Type B pancreatic cell (in vitro differentiated cells): Measurements from ENCODE around the gene PGS1. TPM values are rescaled to one million over a fixed set of nuclear protein-coding genes. Genes with fewer than 3 reads are reported as not detected.
A peak's percentile ranks its signal among the peaks of the same experiment; 100 is the strongest.

ENCODE experiments used
- DNase-seq: peaks from one replicate; pipeline ENCODE4 v3.0.0; 2021; ENCODE audit warnings: mixed read lengths; ENCODE audit not compliant: unreplicated experiment; ENCODE audit errors: extremely low spot score
- H3K27ac Mint-ChIP-seq: 2 replicates; pipeline ENCODE4 v1.8.0; 2021; ENCODE audit warnings: mild to moderate bottlenecking, mixed read lengths
- H3K27me3 Mint-ChIP-seq: 2 replicates; pipeline ENCODE4 v1.8.0; 2021; ENCODE audit warnings: mixed read lengths
- H3K36me3 Mint-ChIP-seq: 2 replicates; pipeline ENCODE4 v1.8.0; 2021; ENCODE audit warnings: mixed read lengths
- H3K4me1 Mint-ChIP-seq: one replicate; pipeline ENCODE4 v1.8.0; 2021; ENCODE audit warnings: mixed read lengths; ENCODE audit not compliant: unreplicated experiment
- H3K4me3 Mint-ChIP-seq: 2 replicates; pipeline ENCODE4 v1.8.0; 2021; ENCODE audit warnings: mild to moderate bottlenecking, mixed read lengths
- H3K9me3 Mint-ChIP-seq: 2 replicates; pipeline ENCODE4 v1.8.0; 2021; ENCODE audit warnings: mixed read lengths
- CTCF ChIP-seq: fragments of 200-600 bp; sonication (generic); conservative IDR thresholded peaks from 2 replicates; pipeline ENCODE4 v1.5.0; 2021; ENCODE audit warnings: antibody characterized with exemption, mild to moderate bottlenecking
- total RNA-seq: library from RNA; stranded (reverse); gene quantifications from 2 replicates; pipeline ENCODE4 v1.2.1, GENCODE V29; 2021; ENCODE audit warnings: low replicate concordance

PGS1 gene
- total RNA-seq, 1 donor from 2014 or later, result 54.8 TPM

DNA sequence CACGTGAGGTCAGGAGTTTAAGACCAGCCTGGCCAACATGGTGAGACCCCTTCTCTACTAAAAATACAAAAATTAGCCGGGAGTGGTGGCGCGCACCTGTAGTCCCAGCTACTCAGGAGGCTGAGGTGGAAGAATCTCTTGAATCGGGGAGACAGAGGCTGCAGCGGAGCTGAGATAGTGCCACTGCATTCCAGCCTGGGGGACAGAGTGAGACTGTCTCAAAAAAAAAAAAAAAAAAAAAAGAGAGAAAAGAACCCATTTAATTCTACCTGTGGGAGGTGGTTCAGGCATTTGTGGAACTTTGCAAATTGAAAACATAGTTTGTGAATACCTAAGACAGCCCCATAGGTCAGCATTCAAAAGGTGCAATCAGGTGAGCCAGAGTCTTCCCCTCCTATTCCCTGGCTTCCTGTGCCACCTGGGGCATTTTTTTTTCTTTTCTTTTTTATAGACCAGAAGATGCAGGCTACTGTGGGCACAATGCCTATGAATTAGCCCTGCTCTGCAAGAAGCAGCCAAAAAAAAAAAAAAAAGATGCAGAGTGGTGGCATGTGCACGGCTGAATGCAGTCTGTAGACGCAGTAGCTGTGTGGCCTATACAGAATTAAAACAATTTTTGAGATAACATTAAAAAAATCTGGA, 9.5 kb upstream of the PGS1 start:
- H3K27me3 Mint-ChIP-seq, result no peaks in the 10 kb centered on the region
- no peak overlapping the region for H3K4me3 Mint-ChIP-seq
- TF ChIP-seq CTCF, result no peak
- DNase-seq, result no peak
- no peaks in the 10 kb centered on the region for H3K9me3 Mint-ChIP-seq
- no peaks in the 10 kb centered on the region for H3K36me3 Mint-ChIP-seq
- H3K27ac Mint-ChIP-seq, result no peak overlapping the region
- H3K4me1 Mint-ChIP-seq, result peaks cover 42% of the 10 kb centered on the region

DNA sequence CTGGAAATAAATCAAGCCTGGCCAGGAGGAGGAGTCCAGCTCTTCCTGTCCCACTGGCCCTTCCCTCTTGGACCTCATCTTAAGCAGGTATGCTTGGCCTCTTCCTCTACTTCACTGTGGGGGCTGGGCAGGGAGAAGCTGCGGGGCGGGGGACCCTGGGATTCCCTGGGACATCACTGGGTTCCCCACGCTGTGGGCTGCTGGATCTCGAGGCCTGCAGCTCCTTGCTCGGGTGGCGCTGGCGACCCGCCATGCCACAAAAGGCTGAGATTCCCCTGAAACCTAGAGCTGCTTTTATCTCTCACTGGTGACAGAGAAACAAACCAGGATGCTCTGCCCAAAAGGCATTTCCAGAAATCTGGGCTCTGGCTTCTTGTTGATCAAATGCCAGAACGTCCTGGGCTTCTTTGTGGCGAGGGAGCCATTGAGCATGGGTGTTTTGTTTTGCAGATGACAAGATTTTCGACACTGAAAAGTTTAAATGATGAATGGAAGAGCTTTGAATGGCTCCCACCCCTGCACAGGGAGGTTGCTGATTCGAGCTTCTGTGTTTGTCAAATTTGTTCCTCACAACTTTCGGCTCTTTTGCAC, 8.6 kb upstream of the PGS1 start:
- TF ChIP-seq CTCF, result no peak
- DNase-seq, result no peak
- Mint-ChIP-seq H3K9me3 (no peaks in the 10 kb centered on the region), H3K36me3 (no peaks in the 10 kb centered on the region), H3K27ac (peak overlapping the region; percentile 74), H3K4me3 (no peak overlapping the region), H3K27me3 (no peaks in the 10 kb centered on the region), H3K4me1 (peaks cover 43% of the 10 kb centered on the region)

GRCh38 chr17:78371056-78371455, 7.4 kb upstream of the PGS1 start:
- Mint-ChIP-seq H3K27me3 (no peaks in the 10 kb centered on the region), H3K4me1 (peaks cover 42% of the 10 kb centered on the region), H3K27ac (no peak overlapping the region), H3K36me3 (no peaks in the 10 kb centered on the region), H3K9me3 (no peaks in the 10 kb centered on the region), H3K4me3 (no peak overlapping the region)
- no peak for DNase-seq
- no peak for TF ChIP-seq CTCF

DNA sequence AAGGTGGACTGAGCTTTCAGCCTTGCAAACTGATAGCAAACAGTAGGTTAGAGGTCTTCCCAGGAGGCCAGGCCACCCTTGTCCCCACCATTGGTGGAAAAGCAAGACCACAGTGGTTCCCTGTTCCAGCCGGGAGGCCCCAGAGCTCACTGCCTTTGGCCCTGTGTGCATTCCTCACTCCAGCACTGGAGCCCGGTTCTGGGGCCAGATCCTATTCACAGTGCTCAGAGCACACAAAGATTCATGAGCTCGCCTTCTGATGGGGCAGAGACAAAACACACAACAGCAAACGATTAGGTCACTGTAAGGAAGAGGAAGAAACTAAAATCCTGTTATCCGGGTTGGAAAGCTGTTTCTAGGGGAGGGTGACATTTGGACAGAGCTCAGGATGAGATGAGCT, 5.6 kb upstream of the PGS1 start:
- no peaks in the 10 kb centered on the region for H3K36me3 Mint-ChIP-seq
- no peaks in the 10 kb centered on the region for H3K27me3 Mint-ChIP-seq
- peak overlapping the region; percentile 93 for H3K27ac Mint-ChIP-seq
- H3K4me3 Mint-ChIP-seq, result peak overlapping the region; percentile 48
- no peaks in the 10 kb centered on the region for H3K9me3 Mint-ChIP-seq
- peaks cover 43% of the 10 kb centered on the region for H3K4me1 Mint-ChIP-seq
- TF ChIP-seq CTCF, result no peak
- DNase-seq, result no peak

DNA sequence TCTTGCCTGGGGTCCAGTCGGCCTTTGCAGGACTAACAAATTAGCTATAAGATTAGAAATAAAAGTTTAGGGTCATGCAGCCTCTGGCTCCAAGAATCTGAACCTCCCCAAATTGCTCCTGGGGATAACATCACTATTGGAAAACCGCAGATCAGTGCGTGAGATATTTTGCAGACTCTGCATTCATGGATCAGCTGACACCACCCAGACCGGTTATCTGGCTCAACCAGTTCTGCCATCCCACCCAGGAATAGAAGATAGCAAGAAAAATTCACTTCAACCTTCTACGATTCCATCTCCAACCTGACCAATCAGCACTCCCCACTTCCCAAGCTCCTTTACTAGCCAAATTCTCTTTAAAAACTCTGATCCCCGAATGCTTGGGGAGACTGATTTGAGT, 4.3 kb upstream of the PGS1 start:
- Mint-ChIP-seq H3K4me1 (peaks cover 48% of the 10 kb centered on the region), H3K36me3 (peaks cover 3% of the 10 kb centered on the region), H3K27ac (peak overlapping the region; percentile 97), H3K27me3 (no peaks in the 10 kb centered on the region), H3K9me3 (no peaks in the 10 kb centered on the region), H3K4me3 (peak overlapping the region; percentile 76)
- no peak for DNase-seq
- no peak for TF ChIP-seq CTCF
